ENCODE results near the gene ZNF444. TPM values are rescaled to one million over a fixed set of nuclear protein-coding genes. Genes with fewer than 3 reads are reported as not detected.

ZNF444 gene
- total RNA-seq, 2 donors from 2014 or later, result 37.1 to 42.9 TPM

DNA sequence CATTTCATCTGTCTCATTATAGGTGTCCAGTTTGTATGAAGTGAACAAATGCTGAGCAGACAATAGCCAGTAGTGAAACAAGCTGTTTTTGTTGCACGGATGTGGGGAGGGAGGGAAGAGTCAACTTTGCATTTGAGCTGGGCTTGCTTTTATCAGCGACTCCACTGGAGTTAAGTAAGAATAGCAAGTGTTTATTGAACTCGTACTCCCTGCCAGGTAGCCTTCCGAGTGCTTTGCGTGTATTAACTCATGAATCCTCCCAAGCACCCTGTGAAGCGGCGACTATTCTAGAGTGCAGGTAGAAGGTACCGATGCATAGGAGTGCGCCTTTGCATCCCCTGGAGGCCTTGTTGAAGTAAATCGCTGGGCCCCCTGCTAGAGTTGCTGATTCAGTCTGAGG lies 4.7 kb upstream of the ZNF444 start:
- Mint-ChIP-seq H3K36me3 (ENCODE audit: insufficient read depth in 2 of 2) (no peaks in the 10 kb centered on the region), H3K4me3 (no peak overlapping the region), H3K4me1 (ENCODE audit: low read depth) (peaks cover 11% of the 10 kb centered on the region), H3K9me3 (no peaks in the 10 kb centered on the region), H3K27me3 (ENCODE audit: low read depth) (no peaks in the 10 kb centered on the region), H3K27ac (no peak overlapping the region)
- ATAC-seq (replicated peaks in 1 of 2) (no peak), DNase-seq (no peak)

DNA sequence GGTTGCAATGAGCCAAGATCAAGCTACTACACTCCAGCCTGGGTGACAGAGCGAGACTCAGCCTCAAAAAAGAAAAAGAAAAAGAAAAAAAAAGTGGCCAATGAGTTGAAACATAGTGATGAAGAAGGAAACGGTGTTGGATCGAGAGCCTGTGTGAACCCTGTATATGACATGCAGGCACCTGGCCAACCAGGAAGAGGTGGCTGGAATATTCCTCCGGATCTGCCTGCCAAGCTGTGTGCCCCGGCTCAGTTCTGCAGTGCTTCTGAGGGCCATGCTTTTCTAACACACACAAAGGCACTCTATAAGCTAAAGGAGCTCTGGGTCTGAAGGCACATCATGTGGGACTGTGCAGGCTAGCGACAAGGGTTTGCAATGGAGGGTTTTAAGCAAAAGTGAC lies 3.7 kb upstream of the ZNF444 start:
- Mint-ChIP-seq H3K36me3 (ENCODE audit: insufficient read depth in 2 of 2) (no peaks in the 10 kb centered on the region), H3K27me3 (ENCODE audit: low read depth) (no peaks in the 10 kb centered on the region), H3K4me1 (ENCODE audit: low read depth) (peaks cover 18% of the 10 kb centered on the region), H3K4me3 (no peak overlapping the region), H3K9me3 (no peaks in the 10 kb centered on the region), H3K27ac (no peak overlapping the region)
- no peak for ATAC-seq (replicated peaks in 1 of 2)
- DNase-seq, result no peak

DNA sequence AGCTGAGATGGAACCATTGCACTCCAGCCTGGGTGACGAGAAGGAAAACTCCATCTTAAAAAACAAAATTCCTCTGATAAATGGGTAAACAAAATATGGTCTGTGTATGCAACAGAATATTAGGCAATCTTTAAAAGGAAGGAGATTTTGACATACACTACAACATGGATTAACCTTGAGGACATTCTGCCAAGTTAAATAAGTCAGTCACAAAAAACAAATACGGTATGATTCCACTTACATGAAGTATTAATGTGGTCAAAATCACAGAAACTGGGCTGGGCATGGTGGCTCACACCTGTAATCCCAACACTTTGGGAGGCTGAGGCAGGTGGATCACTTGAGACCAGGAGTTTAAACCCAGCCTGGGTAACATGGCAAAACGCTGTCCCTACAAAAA lies 3.0 kb upstream of the ZNF444 start:
- ATAC-seq (replicated peaks in 1 of 2) (no peak), DNase-seq (no peak)
- Mint-ChIP-seq H3K9me3 (no peaks in the 10 kb centered on the region), H3K27me3 (ENCODE audit: low read depth) (no peaks in the 10 kb centered on the region), H3K4me3 (no peak overlapping the region), H3K4me1 (ENCODE audit: low read depth) (peaks cover 25% of the 10 kb centered on the region), H3K36me3 (ENCODE audit: insufficient read depth in 2 of 2) (no peaks in the 10 kb centered on the region), H3K27ac (no peak overlapping the region)

DNA sequence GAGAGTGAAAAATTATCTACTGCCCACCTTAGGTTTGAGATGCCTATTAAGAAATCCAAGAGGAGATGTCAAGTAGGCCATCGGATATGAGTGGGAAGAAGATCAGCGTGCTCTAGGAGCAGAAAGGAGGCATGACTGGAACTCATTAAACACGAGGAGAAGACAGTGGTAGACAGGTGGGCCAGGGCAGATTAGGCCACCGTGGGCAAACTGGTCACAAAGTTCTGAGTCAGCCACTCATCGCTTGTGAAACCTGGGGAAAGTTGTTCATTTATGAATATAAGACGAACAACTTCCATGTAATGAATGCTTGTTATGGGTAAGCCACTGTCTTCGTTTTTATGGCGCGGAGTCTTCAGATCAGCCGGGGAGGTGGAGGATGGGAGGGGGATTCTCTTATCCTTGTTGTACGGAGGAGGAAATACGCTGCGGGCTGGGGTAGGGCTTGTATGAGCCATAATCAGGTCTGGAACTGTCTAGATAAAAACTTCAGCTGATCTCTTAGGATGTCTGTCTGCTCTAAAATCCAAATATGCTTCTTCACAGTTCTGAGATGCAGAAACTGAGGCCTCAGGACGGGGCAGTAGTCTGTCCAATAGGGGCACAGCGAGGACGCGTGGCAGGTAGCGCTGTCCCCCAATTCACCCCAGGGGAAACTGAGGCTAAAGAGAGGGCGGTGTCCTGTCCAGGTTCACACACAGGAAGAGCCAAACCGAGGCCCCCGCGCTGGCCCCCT lies 1.1 kb upstream of the ZNF444 start:
- peak overlapping the region; percentile 93 to 94 for H3K4me3 Mint-ChIP-seq
- peaks cover 0 to 2% of the 10 kb centered on the region in 2 donors for H3K36me3 Mint-ChIP-seq (ENCODE audit: insufficient read depth in 2 of 2)
- no peaks in the 10 kb centered on the region for H3K9me3 Mint-ChIP-seq
- ATAC-seq (replicated peaks in 1 of 2) (no peak), DNase-seq (peak; percentile 17 to 26)
- peaks cover 44% of the 10 kb centered on the region for H3K4me1 Mint-ChIP-seq (ENCODE audit: low read depth)
- no peaks in the 10 kb centered on the region for H3K27me3 Mint-ChIP-seq (ENCODE audit: low read depth)
- H3K27ac Mint-ChIP-seq, result peak overlapping the region; percentile 92

DNA sequence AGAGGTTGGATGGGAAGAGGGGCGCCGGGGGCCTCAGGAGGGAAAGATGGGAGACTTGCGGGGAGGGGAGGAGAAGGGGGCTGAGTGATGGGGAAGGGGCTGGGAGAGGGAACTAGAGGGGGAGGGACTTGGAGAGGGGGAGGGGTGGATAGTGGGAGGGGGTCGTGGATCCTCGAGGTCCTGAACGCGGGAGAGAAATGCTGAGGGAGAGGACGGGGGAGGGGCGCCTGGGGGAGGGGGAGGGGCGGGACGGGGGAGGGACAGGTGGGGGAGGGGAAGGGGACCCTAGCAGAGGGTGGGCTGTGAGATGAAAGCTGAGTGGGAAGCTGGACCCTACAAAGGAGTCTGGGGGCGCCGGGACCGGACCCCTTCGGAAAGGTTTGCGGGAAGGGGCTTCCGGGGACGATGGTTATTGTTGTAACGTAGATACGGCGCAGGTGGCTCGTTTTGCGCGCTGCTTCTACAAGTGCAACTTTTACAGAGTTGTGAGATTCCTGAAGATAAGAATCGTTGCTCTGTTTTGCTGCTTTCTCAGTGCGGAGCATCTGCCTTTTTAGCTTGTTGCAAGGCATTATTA lies 418 bp downstream of the ZNF444 start:
- ATAC-seq (replicated peaks in 1 of 2) (no peak), DNase-seq (peak; percentile 34 to 35)
- Mint-ChIP-seq H3K4me1 (ENCODE audit: low read depth) (peaks cover 44% of the 10 kb centered on the region), H3K36me3 (ENCODE audit: insufficient read depth in 2 of 2) (peaks cover 0 to 3% of the 10 kb centered on the region in 2 donors), H3K4me3 (peak overlapping the region; percentile 93 to 94), H3K27me3 (ENCODE audit: low read depth) (no peaks in the 10 kb centered on the region), H3K9me3 (no peaks in the 10 kb centered on the region), H3K27ac (peak overlapping the region; percentile 93)

DNA sequence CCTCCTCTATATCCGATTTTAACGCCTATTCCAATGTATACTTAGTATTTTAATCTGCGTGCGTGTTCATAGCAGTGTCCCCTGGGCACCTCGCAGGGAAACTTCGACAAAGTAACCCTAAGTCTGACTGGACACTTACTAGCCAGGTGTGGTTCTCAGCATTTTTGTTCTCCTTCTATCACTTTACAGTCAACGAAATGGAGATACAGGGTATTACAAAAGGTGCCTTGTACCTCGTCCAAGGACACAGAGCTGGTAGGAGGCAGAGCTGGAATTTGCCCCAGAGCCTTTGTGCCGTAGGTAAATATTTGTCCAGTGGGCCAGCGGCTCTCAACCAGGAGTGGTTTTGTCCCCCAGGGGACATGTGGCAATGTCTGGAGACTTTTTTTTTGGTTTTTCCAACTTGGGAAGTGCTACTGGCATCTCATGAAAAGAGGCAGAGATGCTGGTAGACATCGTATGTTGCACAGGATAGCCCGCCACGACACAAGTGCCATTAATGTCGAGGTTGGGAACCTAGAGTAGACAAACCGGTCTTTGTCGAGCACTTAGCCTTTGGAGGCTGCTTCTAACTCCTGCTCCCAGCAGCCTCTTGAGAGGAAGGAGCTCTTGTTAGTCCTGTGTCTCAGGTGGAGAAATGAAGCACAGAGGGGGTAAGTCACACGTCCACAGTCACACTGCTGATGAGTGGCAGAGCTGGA lies 1.1 kb downstream of the ZNF444 start:
- Mint-ChIP-seq H3K4me1 (ENCODE audit: low read depth) (peaks cover 44% of the 10 kb centered on the region), H3K36me3 (ENCODE audit: insufficient read depth in 2 of 2) (peaks cover 0 to 4% of the 10 kb centered on the region in 2 donors), H3K27ac (peak overlapping the region; percentile 60), H3K27me3 (ENCODE audit: low read depth) (no peaks in the 10 kb centered on the region), H3K4me3 (peak overlapping the region; percentile 88 to 94), H3K9me3 (no peaks in the 10 kb centered on the region)
- ATAC-seq (replicated peaks in 1 of 2) (no peak), DNase-seq (no peak)

DNA sequence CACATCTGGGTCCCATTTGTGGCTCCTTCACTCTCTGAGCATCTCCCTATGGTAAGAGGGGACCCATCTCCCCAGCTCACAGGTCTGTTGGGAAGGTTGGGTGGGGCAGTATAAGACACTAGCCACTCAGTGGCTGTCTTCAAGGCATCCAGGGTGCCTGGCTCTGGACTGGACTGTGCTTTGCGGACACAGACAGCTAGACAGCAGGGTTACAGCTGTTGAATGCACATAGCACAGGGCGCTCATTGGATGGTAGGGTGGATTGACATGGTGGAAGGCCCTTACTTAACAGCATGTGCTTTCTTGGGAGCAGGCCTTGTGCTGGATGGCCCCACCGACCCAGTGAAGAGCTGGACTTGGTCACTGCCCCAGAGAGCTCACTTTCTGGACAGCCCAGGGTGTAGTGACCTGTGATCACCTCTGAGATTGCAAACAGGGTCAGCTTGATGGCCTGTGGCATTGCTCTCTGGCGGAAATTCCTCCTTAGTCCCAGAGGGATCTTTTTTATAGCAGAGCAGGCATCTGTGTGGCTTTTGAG lies 1.9 kb downstream of the ZNF444 start:
- Mint-ChIP-seq H3K4me1 (ENCODE audit: low read depth) (peaks cover 44% of the 10 kb centered on the region), H3K27ac (no peak overlapping the region), H3K36me3 (ENCODE audit: insufficient read depth in 2 of 2) (peaks cover 0 to 4% of the 10 kb centered on the region in 2 donors), H3K27me3 (ENCODE audit: low read depth) (no peaks in the 10 kb centered on the region), H3K4me3 (peak overlapping the region; percentile 88 to 94), H3K9me3 (no peaks in the 10 kb centered on the region)
- DNase-seq, result no peak
- ATAC-seq (replicated peaks in 1 of 2), result no peak

DNA sequence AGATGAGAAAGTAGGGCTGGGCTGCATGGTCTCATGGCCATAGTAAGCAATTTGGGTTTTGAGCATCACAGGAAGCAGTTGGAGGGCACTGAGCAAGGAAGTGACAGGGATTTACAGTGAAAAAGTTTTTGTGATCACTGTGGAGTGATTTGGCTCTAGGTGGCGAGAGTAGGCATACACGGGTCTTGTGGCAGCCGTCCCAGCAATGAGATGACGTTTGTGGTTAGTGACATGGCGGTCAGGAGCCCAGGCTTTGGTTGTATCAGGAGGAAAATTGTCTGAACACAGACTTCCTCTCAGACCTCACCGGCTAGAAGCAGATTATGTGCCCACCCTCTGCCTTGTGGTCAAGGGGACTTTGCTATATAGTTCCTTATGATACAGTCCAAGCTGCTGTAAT lies 3.3 kb downstream of the ZNF444 start:
- DNase-seq (no peak), ATAC-seq (replicated peaks in 1 of 2) (no peak)
- no peak overlapping the region for H3K27ac Mint-ChIP-seq
- no peaks in the 10 kb centered on the region for H3K27me3 Mint-ChIP-seq (ENCODE audit: low read depth)
- H3K9me3 Mint-ChIP-seq, result no peaks in the 10 kb centered on the region
- no peak overlapping the region for H3K4me3 Mint-ChIP-seq
- H3K4me1 Mint-ChIP-seq (ENCODE audit: low read depth), result peaks cover 43% of the 10 kb centered on the region
- H3K36me3 Mint-ChIP-seq (ENCODE audit: insufficient read depth in 2 of 2), result peaks cover 2 to 8% of the 10 kb centered on the region in 2 donors

DNA sequence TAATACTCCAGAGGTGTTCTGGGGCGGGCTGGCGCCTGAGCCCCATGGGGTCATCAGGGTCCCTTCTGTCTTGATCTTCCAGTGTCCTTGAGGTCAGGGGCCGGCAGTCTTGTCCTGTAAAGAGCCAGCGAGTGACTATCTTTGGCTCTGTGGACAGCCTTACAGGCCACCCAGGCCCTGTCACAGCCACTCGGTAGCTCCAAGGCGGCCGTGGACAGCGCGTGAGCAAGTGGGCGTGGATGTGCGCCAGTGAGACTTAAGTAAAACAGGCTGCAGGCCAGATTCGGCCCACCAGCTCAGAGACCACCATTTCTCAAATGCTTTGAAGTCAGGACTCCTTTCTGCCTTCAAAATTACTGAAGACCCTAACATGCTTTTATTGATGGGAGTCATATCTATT lies 3.7 kb downstream of the ZNF444 start:
- Mint-ChIP-seq H3K4me1 (ENCODE audit: low read depth) (peaks cover 38% of the 10 kb centered on the region), H3K27me3 (ENCODE audit: low read depth) (no peaks in the 10 kb centered on the region), H3K4me3 (no peak overlapping the region), H3K36me3 (ENCODE audit: insufficient read depth in 2 of 2) (peaks cover 3 to 10% of the 10 kb centered on the region in 2 donors), H3K9me3 (no peaks in the 10 kb centered on the region), H3K27ac (no peak overlapping the region)
- no peak for ATAC-seq (replicated peaks in 1 of 2)
- DNase-seq, result no peak

DNA sequence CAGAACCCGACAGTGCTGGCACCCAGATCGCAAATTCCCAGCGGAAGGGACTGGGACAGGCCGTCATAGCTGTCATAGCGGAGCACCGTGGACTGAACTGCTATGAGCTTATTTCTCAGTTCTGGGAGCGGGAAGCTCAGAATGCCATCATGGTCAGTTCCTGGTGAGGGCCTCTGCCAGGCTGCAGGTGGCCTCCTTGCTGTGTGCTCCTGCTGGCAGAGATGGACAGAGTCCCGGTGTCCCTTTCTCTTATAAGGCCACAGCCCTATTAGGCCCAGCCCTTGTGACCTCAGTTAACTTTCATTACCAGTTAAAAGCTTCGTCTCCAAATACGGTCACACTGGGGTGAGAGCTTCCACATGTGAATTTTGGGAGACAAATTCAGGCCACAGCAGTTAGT lies 4.6 kb downstream of the ZNF444 start:
- ATAC-seq (replicated peaks in 1 of 2) (no peak), DNase-seq (no peak)
- Mint-ChIP-seq H3K36me3 (ENCODE audit: insufficient read depth in 2 of 2) (peaks cover 3 to 16% of the 10 kb centered on the region in 2 donors), H3K9me3 (no peaks in the 10 kb centered on the region), H3K27me3 (ENCODE audit: low read depth) (no peaks in the 10 kb centered on the region), H3K27ac (no peak overlapping the region), H3K4me1 (ENCODE audit: low read depth) (peaks cover 33% of the 10 kb centered on the region), H3K4me3 (no peak overlapping the region)

DNA sequence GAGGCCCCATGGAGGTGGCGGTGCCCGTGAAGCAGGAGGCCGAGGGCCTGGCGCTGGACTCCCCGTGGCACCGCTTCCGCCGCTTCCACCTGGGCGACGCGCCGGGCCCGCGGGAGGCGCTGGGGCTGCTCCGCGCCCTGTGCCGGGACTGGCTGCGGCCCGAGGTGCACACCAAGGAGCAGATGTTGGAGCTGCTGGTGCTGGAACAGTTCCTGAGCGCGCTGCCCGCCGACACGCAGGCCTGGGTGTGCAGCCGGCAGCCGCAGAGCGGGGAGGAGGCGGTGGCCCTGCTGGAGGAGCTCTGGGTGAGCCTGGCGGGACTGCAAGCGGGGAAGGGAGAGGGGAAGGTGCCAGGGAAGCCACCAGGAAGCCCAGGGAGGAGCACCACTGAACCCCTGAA lies 5.8 kb downstream of the ZNF444 start:
- Mint-ChIP-seq H3K4me1 (ENCODE audit: low read depth) (peaks cover 31% of the 10 kb centered on the region), H3K27me3 (ENCODE audit: low read depth) (no peaks in the 10 kb centered on the region), H3K27ac (no peak overlapping the region), H3K4me3 (no peak overlapping the region), H3K36me3 (ENCODE audit: insufficient read depth in 2 of 2) (peaks cover 3 to 16% of the 10 kb centered on the region in 2 donors), H3K9me3 (no peaks in the 10 kb centered on the region)
- no peak for ATAC-seq (replicated peaks in 1 of 2)
- DNase-seq, result no peak

DNA sequence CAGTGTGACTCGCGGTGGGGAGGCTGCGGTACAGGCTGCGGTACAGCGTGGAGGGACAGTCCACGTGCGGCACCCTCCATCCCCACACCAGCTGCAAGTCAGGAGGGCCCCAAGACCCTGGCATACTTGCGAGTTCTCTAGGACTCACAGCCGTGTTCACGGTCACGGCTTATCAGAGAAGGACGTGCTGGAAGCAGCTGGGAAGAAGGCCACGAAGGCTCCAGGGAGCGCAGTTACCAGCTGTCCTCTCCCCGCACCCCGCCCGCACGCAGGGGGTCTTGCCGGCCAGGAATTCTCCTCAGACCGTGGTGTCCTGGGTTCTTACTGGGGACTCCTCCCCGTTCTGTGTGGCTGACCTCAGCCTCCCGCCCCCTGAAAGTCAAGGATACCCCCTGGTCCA lies 6.2 kb downstream of the ZNF444 start:
- Mint-ChIP-seq H3K4me3 (no peak overlapping the region), H3K4me1 (ENCODE audit: low read depth) (peaks cover 27% of the 10 kb centered on the region), H3K36me3 (ENCODE audit: insufficient read depth in 2 of 2) (peaks cover 3 to 16% of the 10 kb centered on the region in 2 donors), H3K27ac (no peak overlapping the region), H3K9me3 (no peaks in the 10 kb centered on the region), H3K27me3 (ENCODE audit: low read depth) (no peaks in the 10 kb centered on the region)
- DNase-seq (no peak), ATAC-seq (replicated peaks in 1 of 2) (no peak)

DNA sequence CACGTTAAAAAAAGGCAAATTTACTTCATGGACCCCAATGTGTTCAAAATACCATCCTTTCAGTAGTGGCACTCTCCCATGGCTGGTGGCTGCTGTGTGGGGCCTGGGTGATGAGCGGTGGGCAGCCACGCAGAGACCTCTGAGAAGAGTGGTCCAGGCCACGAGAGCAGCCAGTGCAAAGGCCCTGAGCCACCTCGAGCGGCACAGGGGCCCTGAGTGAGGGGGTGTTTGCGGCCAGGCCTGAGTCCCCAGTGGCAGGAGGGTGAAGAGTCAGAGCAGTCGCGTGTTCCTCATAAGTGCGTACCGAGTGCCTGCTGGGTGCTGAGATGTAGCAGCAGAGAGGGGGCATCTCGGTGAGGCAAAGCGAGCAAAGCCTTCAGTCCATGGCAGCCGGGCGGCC lies 7.0 kb downstream of the ZNF444 start:
- Mint-ChIP-seq H3K36me3 (ENCODE audit: insufficient read depth in 2 of 2) (peaks cover 3 to 16% of the 10 kb centered on the region in 2 donors), H3K4me3 (no peak overlapping the region), H3K4me1 (ENCODE audit: low read depth) (peaks cover 26% of the 10 kb centered on the region), H3K27ac (no peak overlapping the region), H3K27me3 (ENCODE audit: low read depth) (no peaks in the 10 kb centered on the region), H3K9me3 (no peaks in the 10 kb centered on the region)
- no peak for ATAC-seq (replicated peaks in 1 of 2)
- no peak for DNase-seq
